AG04449 (cell line): Measurements from ENCODE around the gene PRSS36.
"Not testable (repeated sequence)": the region's sequence is repeated elsewhere in the genome, so short reads cannot be mapped to it uniquely, and the experiment has no call there.

Source experiments
- CTCF ChIA-PET: fragments of 350-600 bp; formaldehyde crosslinking; extraction: SDS; loops from one replicate; lab custom pipeline; 2021; ENCODE audit warnings: antibody characterized with exemption; lab: Yijun Ruan, JAX
- POLR2A ChIA-PET: fragments of 400-600, 350-600 bp; formaldehyde crosslinking; extraction: SDS; loops from one replicate; lab custom pipeline; 2020; ENCODE audit warnings: antibody characterized with exemption, inconsistent platforms; lab: Yijun Ruan, JAX
- DNase-seq: peaks from one replicate; pipeline ENCODE4 v3.0.0-alpha.2; 2010; ENCODE audit warnings: low read depth, low spot score
- H3K4me3 ChIP-seq: 2 replicates; pipeline ENCODE4 v1.5.1; 2011; ENCODE audit warnings: low read depth, mild to moderate bottlenecking, control low read depth, low read length
- TF ChIP-seq, protein P1 (sequence below): IDR thresholded peaks from one replicate; pipeline ENCODE4 v1.5.1; 2011; ENCODE audit warnings: mild to moderate bottlenecking, moderate library complexity, low read length, control low read depth, inconsistent platforms; ENCODE audit not compliant: insufficient read depth; ENCODE audit errors: missing control alignments

Gene PRSS36

DNA sequence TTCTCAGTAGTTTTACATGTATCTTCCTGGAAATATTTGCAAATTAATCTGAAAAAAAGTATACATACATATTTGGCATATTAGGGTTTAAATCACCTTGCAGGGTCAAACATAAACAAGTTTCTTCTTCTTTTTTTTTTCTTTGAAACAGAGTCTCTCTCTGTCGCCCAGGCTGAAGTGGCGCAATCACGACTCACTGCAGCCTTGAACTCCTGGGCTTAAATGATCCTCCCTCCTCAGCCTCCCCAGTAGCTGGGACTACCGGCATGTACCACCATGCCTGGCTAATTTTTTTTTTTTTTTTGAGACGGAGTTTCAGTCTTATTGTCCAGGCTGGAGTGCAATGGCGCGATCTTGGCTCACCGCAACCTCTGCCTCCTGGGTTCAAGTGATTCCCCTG, 17.4 kb upstream of the PRSS36 start:
- no peak for DNase-seq
- ChIA-PET CTCF (interaction anchor here (1.8 to 3.1 kb wide), 2 partner anchors 10 to 25 kb away, joined by 7 to 19 read pairs; no protein-coding TSS in a partner anchor), POLR2A (interaction anchor here (1.4 kb wide), 1 partner anchor 13 kb away, joined by 3 read pairs; the partner anchor contains the start of gene FUS)
- TF ChIP-seq, protein P1, sequence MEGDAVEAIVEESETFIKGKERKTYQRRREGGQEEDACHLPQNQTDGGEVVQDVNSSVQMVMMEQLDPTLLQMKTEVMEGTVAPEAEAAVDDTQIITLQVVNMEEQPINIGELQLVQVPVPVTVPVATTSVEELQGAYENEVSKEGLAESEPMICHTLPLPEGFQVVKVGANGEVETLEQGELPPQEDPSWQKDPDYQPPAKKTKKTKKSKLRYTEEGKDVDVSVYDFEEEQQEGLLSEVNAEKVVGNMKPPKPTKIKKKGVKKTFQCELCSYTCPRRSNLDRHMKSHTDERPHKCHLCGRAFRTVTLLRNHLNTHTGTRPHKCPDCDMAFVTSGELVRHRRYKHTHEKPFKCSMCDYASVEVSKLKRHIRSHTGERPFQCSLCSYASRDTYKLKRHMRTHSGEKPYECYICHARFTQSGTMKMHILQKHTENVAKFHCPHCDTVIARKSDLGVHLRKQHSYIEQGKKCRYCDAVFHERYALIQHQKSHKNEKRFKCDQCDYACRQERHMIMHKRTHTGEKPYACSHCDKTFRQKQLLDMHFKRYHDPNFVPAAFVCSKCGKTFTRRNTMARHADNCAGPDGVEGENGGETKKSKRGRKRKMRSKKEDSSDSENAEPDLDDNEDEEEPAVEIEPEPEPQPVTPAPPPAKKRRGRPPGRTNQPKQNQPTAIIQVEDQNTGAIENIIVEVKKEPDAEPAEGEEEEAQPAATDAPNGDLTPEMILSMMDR, result no peak
- H3K4me3 ChIP-seq, result no peak overlapping the region

DNA sequence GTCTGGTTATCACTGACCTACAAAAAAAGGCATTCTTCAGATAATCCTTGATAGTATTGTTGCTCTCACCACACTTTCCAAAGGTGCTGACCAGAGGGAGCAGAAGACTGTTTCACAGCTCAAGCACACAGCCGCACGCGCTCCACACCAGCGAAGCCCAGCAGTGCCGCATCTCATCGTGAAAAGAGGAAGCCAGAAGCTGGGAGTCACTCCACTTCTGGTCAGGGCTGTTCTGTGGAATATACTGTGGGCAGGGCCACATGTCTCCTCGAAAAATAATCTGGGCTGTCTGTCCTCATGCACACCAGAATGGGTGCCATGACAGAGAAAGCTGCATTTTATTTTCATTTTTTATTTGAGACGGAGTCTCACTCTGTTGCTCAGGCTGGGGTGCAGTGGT, 7.3 kb upstream of the PRSS36 start:
- ChIA-PET CTCF (interaction anchor here (0.6 to 6.9 kb wide), 7 partner anchors 10 to 286 kb away, joined by 3 to 101 read pairs (median 18); partner anchors contain the start of genes FUS and HSD3B7), POLR2A (interaction anchor here (1.6 kb wide), 1 partner anchor 23 kb away, joined by 5 read pairs; the partner anchor contains the start of gene FUS)
- TF ChIP-seq, protein P1, result no peak
- no peak for DNase-seq
- no peak overlapping the region for H3K4me3 ChIP-seq

DNA sequence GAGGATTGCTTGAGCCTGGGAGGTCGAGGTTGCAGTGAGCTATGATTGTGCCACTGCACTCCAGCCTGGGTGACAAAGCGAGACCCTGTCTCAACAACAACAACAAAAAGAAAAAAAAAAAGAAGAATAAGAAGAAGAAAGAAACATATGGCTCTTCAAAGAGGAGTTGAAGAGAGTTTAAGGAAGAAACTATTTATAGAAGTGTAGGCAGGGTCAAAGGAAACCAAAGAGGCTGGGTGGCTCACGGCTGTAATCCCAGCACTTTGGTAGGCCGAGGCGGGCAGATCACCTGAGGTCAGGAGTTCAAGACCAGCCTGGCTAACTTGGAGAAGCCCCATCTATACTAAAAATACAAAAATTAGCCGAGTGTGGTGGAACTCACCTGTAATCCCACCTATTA, 1.1 kb upstream of the PRSS36 start:
- CTCF ChIA-PET, result interaction anchor here (1.2 to 4.9 kb wide), 2 partner anchors 8 to 10 kb away, joined by 3 to 40 read pairs; no protein-coding TSS in a partner anchor
- POLR2A ChIA-PET, DNase-seq, H3K4me3 ChIP-seq: not testable (repeated sequence)

DNA sequence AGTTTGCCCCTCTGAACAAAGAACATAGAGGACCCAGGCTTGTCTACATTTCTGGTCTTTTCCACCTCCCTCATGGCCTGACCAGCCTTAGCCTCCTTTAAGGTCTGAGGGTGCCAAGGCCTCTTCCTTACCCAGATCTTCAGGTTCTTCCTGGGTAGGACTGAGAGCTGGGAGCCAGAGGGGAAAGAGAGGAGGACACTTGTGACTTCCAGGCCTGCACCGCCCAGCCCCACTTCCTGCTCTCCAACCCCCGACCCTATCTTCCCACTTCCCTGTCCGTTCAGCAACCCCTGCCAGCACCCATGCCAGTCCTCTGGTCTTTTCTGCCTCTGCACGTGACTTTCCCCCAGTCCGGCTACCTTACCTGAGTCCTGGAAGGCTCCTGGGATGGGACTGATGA, 534 bp downstream of the PRSS36 start:
- CTCF ChIA-PET, result interaction anchor here (1.1 kb wide), 1 partner anchor 195 kb away, joined by 5 read pairs; no protein-coding TSS in a partner anchor
- no peak for DNase-seq
- TF ChIP-seq, protein P1, result no peak
- no peak overlapping the region for H3K4me3 ChIP-seq
- POLR2A ChIA-PET, result no interaction called here

DNA sequence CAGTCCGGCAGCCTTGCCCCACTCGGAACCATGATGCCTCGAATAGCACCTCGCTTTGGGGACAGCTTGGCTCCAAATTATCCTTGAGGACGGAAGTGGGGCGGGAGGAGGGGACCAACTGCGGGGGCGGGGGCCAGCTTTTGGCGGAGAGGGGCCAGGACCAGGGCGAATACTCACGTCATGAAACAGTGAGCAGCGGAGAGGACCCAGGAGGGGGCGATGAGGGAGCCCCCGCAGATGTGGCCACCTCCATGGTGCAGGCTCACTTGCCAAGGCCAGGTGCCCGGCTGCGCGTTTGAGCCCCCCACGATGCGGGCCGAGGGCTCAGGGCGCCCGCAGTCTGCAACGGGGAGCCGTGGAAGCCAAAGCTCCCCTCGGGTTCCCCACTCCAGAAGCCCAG, 970 bp downstream of the PRSS36 start:
- ChIA-PET POLR2A (no interaction called here), CTCF (interaction anchor here (1.1 kb wide), 1 partner anchor 195 kb away, joined by 5 read pairs; no protein-coding TSS in a partner anchor)
- H3K4me3 ChIP-seq, result no peak overlapping the region

DNA sequence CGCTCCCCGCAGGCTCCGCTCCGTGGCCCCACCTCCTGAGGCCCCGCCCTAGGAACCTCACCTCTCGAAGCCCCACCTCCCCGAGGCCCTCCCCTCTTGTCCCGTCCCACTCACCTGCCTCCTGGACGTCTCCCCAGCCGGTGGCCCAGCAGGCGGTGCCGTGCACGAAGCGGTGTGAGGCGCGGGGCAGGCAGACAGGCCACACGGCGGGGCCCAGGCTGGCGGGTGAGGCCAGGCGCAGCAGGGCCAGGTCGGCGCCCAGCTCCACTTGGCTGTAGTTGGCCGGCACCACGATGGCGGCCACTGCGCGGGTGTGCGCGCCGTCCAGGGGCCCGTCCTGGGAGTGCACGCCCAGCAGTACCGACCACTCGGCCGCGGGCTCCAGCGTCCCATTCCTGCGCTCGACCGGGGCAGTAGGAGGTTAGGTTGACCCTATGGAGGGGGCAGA, 1.6 kb downstream of the PRSS36 start:
- CTCF ChIA-PET, result no interaction called here
- TF ChIP-seq, protein P1, result no peak
- DNase-seq, result no peak
- no peak overlapping the region for H3K4me3 ChIP-seq
- POLR2A ChIA-PET, result no interaction called here

More for the DNA sequence above, 970 bp downstream of the PRSS36 start:
- TF ChIP-seq, protein P1, result no peak
- no peak for DNase-seq
